DND-41 (cell line): ENCODE results near the gene OR2L8.

Experiments
- ATAC-seq: fragments of 200-7000 bp; cut with Tn5 transposase; 3 replicates; pipeline ENCODE4 v1.9.1; 2021; ENCODE audit warnings: low read depth; ENCODE audit not compliant: insufficient read depth
- DNase-seq: peaks from one replicate; pipeline ENCODE4 v3.0.0-alpha.2; 2020
- H2AFZ ChIP-seq: 2 replicates; pipeline ENCODE4 v1.6.0; 2012; ENCODE audit warnings: low read depth, low read length
- H3K27ac ChIP-seq: 2 replicates; pipeline ENCODE4 v1.5.1; 2012; ENCODE audit warnings: low read length, inconsistent platforms
- H3K27me3 ChIP-seq: fragments of 200-600 bp; sonication (generic); 2 replicates; pipeline ENCODE4 v1.6.0; 2012; ENCODE audit warnings: low read length, mild to moderate bottlenecking, inconsistent platforms; ENCODE audit not compliant: insufficient read depth, poor library complexity
- H3K36me3 ChIP-seq: 2 replicates; pipeline ENCODE4 v1.5.1; 2012; ENCODE audit warnings: low read length, inconsistent platforms; ENCODE audit not compliant: insufficient read depth
- H3K4me1 ChIP-seq: 2 replicates; pipeline ENCODE4 v1.5.1; 2012; ENCODE audit warnings: mild to moderate bottlenecking, low read length; ENCODE audit not compliant: insufficient read depth
- H3K4me2 ChIP-seq: 2 replicates; pipeline ENCODE4 v1.6.0; 2012; ENCODE audit warnings: mild to moderate bottlenecking, moderate library complexity, low read length, inconsistent platforms; ENCODE audit not compliant: insufficient read depth
- H3K4me3 ChIP-seq, 2 experiments: fragments of 200-600 bp in 1 of 2; shearing (Covaris generic) in 1 of 2; 2 replicates each; pipeline ENCODE4 v1.5.1; 2012 to 2016; ENCODE audit warnings: inconsistent platforms in 2 of 2, low read length in 2 of 2, mild to moderate bottlenecking in 2 of 2, low read depth in 1 of 2, moderate library complexity in 1 of 2
- H3K79me2 ChIP-seq: 2 replicates; pipeline ENCODE4 v1.6.0; 2012; ENCODE audit warnings: low read length, inconsistent platforms; ENCODE audit not compliant: insufficient read depth
- H3K9ac ChIP-seq: 2 replicates; pipeline ENCODE4 v1.6.0; 2012; ENCODE audit warnings: low read depth, mild to moderate bottlenecking, inconsistent platforms, low read length, moderate library complexity
- H3K9me3 ChIP-seq: 2 replicates; pipeline ENCODE4 v1.5.1; 2012; ENCODE audit warnings: low read length, moderate library complexity, mild to moderate bottlenecking, inconsistent platforms; ENCODE audit not compliant: insufficient read depth, severe bottlenecking
- H4K20me1 ChIP-seq: 2 replicates; pipeline ENCODE4 v1.6.0; 2012; ENCODE audit warnings: low read length; ENCODE audit not compliant: insufficient read depth
- EZH2 ChIP-seq: IDR thresholded peaks from 3 replicates; pipeline ENCODE4 v1.6.1; 2012; ENCODE audit warnings: borderline replicate concordance, low read depth, mild to moderate bottlenecking, moderate library complexity, low read length, inconsistent platforms; ENCODE audit not compliant: severe bottlenecking
- TF ChIP-seq, protein P1 (sequence below): IDR thresholded peaks from 2 replicates; pipeline ENCODE4 v1.5.1; 2012; ENCODE audit warnings: borderline replicate concordance, low read length, moderate library complexity, mild to moderate bottlenecking; ENCODE audit not compliant: poor library complexity, severe bottlenecking; ENCODE audit errors: extremely low read depth

The OR2L8 gene

DNA sequence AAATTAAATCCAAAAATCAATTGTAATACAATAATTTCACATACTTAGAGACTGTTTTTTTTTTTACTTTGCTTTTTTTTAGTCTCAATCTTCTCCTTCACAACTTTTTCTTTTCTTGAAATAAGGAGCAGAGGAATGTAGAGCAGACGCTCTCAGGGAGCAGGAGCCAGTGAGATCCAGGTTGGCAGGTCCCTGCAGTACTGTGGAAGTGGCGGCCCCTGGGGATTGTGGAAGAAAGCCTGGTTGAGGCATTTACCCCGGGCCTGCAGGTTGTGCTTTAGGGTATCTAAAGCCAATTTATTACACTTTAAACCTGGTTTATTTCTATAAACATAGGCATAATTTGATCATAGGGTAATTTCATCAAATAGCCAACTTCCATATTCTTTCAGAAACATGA, 24.7 kb upstream of the OR2L8 start:
- no peak overlapping the region for H3K4me3 ChIP-seq
- ATAC-seq = no peak
- no peaks in the 10 kb centered on the region for H3K79me2 ChIP-seq
- no peak overlapping the region for H3K27ac ChIP-seq
- no peaks in the 10 kb centered on the region for H3K9me3 ChIP-seq
- TF ChIP-seq, protein P1, sequence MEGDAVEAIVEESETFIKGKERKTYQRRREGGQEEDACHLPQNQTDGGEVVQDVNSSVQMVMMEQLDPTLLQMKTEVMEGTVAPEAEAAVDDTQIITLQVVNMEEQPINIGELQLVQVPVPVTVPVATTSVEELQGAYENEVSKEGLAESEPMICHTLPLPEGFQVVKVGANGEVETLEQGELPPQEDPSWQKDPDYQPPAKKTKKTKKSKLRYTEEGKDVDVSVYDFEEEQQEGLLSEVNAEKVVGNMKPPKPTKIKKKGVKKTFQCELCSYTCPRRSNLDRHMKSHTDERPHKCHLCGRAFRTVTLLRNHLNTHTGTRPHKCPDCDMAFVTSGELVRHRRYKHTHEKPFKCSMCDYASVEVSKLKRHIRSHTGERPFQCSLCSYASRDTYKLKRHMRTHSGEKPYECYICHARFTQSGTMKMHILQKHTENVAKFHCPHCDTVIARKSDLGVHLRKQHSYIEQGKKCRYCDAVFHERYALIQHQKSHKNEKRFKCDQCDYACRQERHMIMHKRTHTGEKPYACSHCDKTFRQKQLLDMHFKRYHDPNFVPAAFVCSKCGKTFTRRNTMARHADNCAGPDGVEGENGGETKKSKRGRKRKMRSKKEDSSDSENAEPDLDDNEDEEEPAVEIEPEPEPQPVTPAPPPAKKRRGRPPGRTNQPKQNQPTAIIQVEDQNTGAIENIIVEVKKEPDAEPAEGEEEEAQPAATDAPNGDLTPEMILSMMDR = no peak
- no peak for TF ChIP-seq EZH2
- H3K4me2 ChIP-seq = no peak overlapping the region
- no peaks in the 10 kb centered on the region for H4K20me1 ChIP-seq
- DNase-seq = no peak
- H2AFZ ChIP-seq = no peak overlapping the region
- no peaks in the 10 kb centered on the region for H3K27me3 ChIP-seq
- H3K36me3 ChIP-seq = no peaks in the 10 kb centered on the region
- H3K4me1 ChIP-seq = no peaks in the 10 kb centered on the region
- H3K9ac ChIP-seq = no peak overlapping the region

DNA sequence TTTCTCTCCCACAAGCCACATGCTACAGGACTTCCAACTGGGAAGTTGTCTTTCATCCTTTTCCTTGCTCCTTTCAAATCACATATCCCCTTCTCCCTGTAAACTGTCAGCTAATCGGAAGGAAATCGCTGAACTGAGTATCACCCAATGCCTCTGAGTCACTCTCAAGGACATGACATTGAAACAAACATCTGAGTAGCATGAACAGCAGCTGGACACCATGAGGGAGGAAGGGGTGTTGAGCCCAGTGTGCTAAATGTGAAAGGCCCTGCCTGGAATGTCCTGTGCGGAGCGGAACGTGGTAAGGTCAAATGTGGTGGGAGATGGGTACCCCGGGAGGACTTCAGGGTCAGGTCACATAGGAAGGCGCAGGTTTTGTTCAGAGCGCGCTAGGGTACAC, 23.8 kb upstream of the OR2L8 start, which contains the start of gene OR2AJ1:
Gene OR2AJ1, plus strand, starts transcription at position 22 of the 400 bp plus-strand sequence. CDS start 8,880 bp downstream, outside the sequence.
- H3K27ac ChIP-seq = no peak within 1 kb of the TSS
- no peak within 1 kb of the TSS for H3K9ac ChIP-seq
- ATAC-seq = no peak
- H3K27me3 ChIP-seq = no peaks in the 10 kb centered on the region
- H3K36me3 ChIP-seq = no peaks in the 10 kb centered on the region
- H3K4me2 ChIP-seq = no peak within 1 kb of the TSS
- no peaks in the 10 kb centered on the region for H3K9me3 ChIP-seq
- no peak for DNase-seq
- no peaks in the 10 kb centered on the region for H4K20me1 ChIP-seq
- TF ChIP-seq, protein P1 = no peak
- TF ChIP-seq EZH2 = no peak
- H2AFZ ChIP-seq = no peak within 1 kb of the TSS
- no peaks in the 10 kb centered on the region for H3K4me1 ChIP-seq
- H3K79me2 ChIP-seq = no peaks in the 10 kb centered on the region
- no peak within 1 kb of the TSS for H3K4me3 ChIP-seq

DNA sequence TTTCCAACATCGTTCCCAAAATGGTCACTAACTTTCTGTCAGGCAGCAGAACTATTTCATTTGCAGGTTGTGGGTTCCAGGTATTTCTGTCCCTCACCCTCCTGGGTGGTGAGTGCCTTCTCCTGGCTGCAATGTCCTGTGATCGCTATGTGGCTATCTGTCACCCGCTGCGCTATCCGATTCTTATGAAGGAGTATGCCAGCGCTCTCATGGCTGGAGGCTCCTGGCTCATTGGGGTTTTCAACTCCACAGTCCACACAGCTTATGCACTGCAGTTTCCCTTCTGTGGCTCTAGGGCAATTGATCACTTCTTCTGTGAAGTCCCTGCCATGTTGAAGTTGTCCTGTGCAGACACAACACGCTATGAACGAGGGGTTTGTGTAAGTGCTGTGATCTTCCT, 14.7 kb upstream of the OR2L8 start:
- ATAC-seq (no peak), DNase-seq (no peak)
- TF ChIP-seq EZH2 = no peak
- TF ChIP-seq, protein P1 = no peak
- no peak overlapping the region for H2AFZ ChIP-seq
- no peaks in the 10 kb centered on the region for H3K27me3 ChIP-seq
- no peaks in the 10 kb centered on the region for H3K36me3 ChIP-seq
- H3K79me2 ChIP-seq = no peaks in the 10 kb centered on the region
- H3K4me2 ChIP-seq = no peak overlapping the region
- H3K27ac ChIP-seq = no peak overlapping the region
- H3K9ac ChIP-seq = no peak overlapping the region
- no peaks in the 10 kb centered on the region for H3K4me1 ChIP-seq
- H4K20me1 ChIP-seq = no peaks in the 10 kb centered on the region
- no peak overlapping the region for H3K4me3 ChIP-seq
- peaks cover 4% of the 10 kb centered on the region for H3K9me3 ChIP-seq

DNA sequence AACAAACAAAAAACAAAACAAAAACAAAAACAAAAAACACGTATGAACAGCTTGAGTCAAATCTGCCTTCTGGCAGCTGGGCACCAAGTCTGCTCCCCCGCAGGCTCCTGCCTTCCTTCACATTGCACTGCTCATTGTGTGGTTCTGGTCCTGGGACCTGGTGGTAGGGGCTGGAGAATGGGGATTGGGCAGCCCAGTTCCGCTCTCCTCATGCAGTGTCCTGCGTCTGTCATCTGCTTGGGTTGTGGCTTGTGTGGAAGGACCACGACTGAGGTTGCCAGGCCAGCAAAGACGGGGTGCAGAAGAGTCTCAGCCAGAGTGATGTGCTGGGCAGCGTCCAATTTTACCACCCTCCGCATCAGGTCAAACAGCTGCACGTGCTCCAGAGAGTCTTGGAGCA, 12.9 kb upstream of the OR2L8 start:
- Histone ChIP-seq H3K27ac (no peak overlapping the region), H3K4me3 (no peak overlapping the region), H3K4me1 (no peaks in the 10 kb centered on the region), H3K4me2 (no peak overlapping the region), H3K9ac (no peak overlapping the region), H4K20me1 (no peaks in the 10 kb centered on the region), H3K79me2 (no peaks in the 10 kb centered on the region), H3K9me3 (peaks cover 4% of the 10 kb centered on the region), H3K27me3 (no peaks in the 10 kb centered on the region), H3K36me3 (no peaks in the 10 kb centered on the region), H2AFZ (no peak overlapping the region)
- DNase-seq (no peak), ATAC-seq (no peak)
- no peak for TF ChIP-seq EZH2
